Brain microvascular endothelial cell (primary cell): ENCODE data around the gene SYT14.

Source experiments
- DNase-seq: peaks from one replicate; pipeline ENCODE4 v3.0.0-alpha.2; 2020
- H3K27ac ChIP-seq: fragments of 250-450 bp; sonication (Bioruptor Pico); 2 replicates; pipeline ENCODE4 v1.5.1; 2020; ENCODE audit warnings: mild to moderate bottlenecking, moderate library complexity
- H3K27me3 ChIP-seq: fragments of 250-450 bp; sonication (Bioruptor Pico); replicated peaks from 2 replicates; pipeline ENCODE4 v1.5.1; 2020; ENCODE audit warnings: mild to moderate bottlenecking
- H3K36me3 ChIP-seq: fragments of 250-450 bp; sonication (Bioruptor Pico); replicated peaks from 2 replicates; pipeline ENCODE4 v1.5.1; 2020; ENCODE audit warnings: mild to moderate bottlenecking
- H3K4me3 ChIP-seq: 2 replicates; pipeline ENCODE4 v1.5.1; 2011; ENCODE audit warnings: low read depth, mild to moderate bottlenecking, control low read depth, low read length, moderate library complexity
- CTCF ChIP-seq: IDR thresholded peaks from 2 replicates; pipeline ENCODE4 v1.5.1; 2011; ENCODE audit warnings: low read depth, mild to moderate bottlenecking, moderate library complexity, low read length, control low read depth, inconsistent platforms; ENCODE audit errors: missing control alignments
- in situ Hi-C: cut with HindIII; loops from 2 replicates; pipeline ENCODE4 v1.10.0; 2017; ENCODE audit warnings: low sequenced_read_pairs, low pct_ligation_motif_present

The SYT14 gene

DNA sequence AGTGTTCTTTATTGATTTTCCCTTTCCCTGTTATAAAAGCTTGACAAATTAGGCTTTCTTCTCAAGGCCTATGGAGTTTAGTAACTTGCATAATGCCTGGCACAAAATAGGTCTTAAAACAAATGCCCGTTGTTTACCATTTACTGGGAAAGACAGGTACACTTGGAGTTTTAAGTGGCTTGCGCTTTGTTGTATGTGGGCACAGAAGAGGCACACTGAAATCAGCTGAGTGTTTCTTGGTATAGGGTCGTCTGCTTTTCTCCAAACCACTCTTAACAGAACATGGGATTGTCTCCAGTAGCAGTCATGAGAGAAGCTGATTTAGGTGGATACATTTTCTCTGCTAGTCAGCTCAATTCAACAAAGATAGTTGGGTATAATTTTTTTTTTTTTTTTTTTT, 132.5 kb downstream of the SYT14 start:
- H3K4me3 ChIP-seq: no peak overlapping the region
- H3K36me3 ChIP-seq: no peaks in the 10 kb centered on the region
- no peak for TF ChIP-seq CTCF
- H3K27me3 ChIP-seq: no peaks in the 10 kb centered on the region
- H3K27ac ChIP-seq: no peak overlapping the region
- no peak for DNase-seq
- in situ Hi-C loops: no loop called here

- no peak for DNase-seq
- in situ Hi-C loops: no loop called here
- H3K27me3 ChIP-seq: no peaks in the 10 kb centered on the region
Observed at GRCh38 chr1:210072129-210072528, 134.1 kb downstream of the SYT14 start.

GRCh38 chr1:210072896-210073504, 135.0 kb downstream of the SYT14 start:
- no peak overlapping the region for H3K4me3 ChIP-seq
- no peaks in the 10 kb centered on the region for H3K36me3 ChIP-seq
- in situ Hi-C loops: no loop called here
- DNase-seq: no peak
- no peaks in the 10 kb centered on the region for H3K27me3 ChIP-seq
- TF ChIP-seq CTCF: no peak
- no peak overlapping the region for H3K27ac ChIP-seq

More at GRCh38 chr1:210072129-210072528, 134.1 kb downstream of the SYT14 start:
- no peak overlapping the region for H3K27ac ChIP-seq
- H3K36me3 ChIP-seq: no peaks in the 10 kb centered on the region
- TF ChIP-seq CTCF: no peak
- H3K4me3 ChIP-seq: no peak overlapping the region

- DNase-seq: no peak
- in situ Hi-C loops: no loop called here
- H3K4me3 ChIP-seq: no peak overlapping the region
- H3K36me3 ChIP-seq: no peaks in the 10 kb centered on the region
- H3K27ac ChIP-seq: no peak overlapping the region
- TF ChIP-seq CTCF: no peak
- H3K27me3 ChIP-seq: no peaks in the 10 kb centered on the region
Observed at GRCh38 chr1:210074904-210075303, 136.9 kb downstream of the SYT14 start.

GRCh38 chr1:210076620-210077019, 138.6 kb downstream of the SYT14 start:
- in situ Hi-C loops: no loop called here
- H3K27me3 ChIP-seq: no peaks in the 10 kb centered on the region
- no peaks in the 10 kb centered on the region for H3K36me3 ChIP-seq
- no peak overlapping the region for H3K4me3 ChIP-seq
- DNase-seq: no peak
- H3K27ac ChIP-seq: no peak overlapping the region
- no peak for TF ChIP-seq CTCF

DNA sequence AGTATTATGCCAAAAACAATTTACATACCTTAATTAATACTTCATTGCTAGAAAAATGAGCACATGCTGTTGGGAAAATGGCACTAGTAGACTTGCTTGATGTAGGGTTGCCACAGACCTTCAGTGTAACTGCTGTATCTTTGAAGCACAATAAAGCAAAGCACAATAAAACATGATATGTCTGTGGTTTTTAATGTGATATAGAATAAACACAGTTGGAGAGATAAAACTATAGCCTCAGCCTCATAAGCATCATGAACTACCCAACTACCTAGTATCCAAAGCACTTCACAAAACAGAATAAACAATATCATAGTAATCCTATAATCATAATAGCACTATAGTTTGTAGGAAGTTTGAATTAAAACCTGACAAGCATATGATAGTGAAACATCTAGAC, 143.5 kb downstream of the SYT14 start:
- Histone ChIP-seq H3K27ac (no peak overlapping the region), H3K4me3 (no peak overlapping the region), H3K27me3 (no peaks in the 10 kb centered on the region), H3K36me3 (no peaks in the 10 kb centered on the region)
- no peak for TF ChIP-seq CTCF
- in situ Hi-C loops: no loop called here
- DNase-seq: no peak
